Naive thymus-derived CD8-positive, alpha-beta T cell (primary cell): ENCODE results near the gene MYOM3. TPM values are rescaled to one million over a fixed set of nuclear protein-coding genes. Genes with fewer than 3 reads are reported as not detected.

Experiments used
- ATAC-seq, 2 donors: fragments of 150-1000 bp; cut with Tn5 transposase in 1 of 2; sonication (Bioruptor Pico), chemical (Tn5 transposase) in 1 of 2; 1 replicate in 1 of 2; 2 replicates in 1 of 2; pipeline ENCODE4 v1.10.0; 2021; ENCODE audit warnings: mild to moderate bottlenecking in 2 of 2, moderate library complexity in 2 of 2
- POLR2A ChIA-PET: fragments of 350-600 bp; sonication (Branson Sonifier 250); formaldehyde crosslinking; loops from one replicate; lab custom pipeline; 2021; ENCODE audit warnings: antibody characterized with exemption; lab: Charles Lee
- DNase-seq, 10 donors: peaks; one replicate each; pipeline versions ENCODE4 v3.0.0 to v3.0.0-alpha.2; 2020 to 2022
- H3K27ac Mint-ChIP-seq, 10 donors: one replicate each; pipeline ENCODE4 v1.8.0; 2020 to 2022; ENCODE audit warnings: mild to moderate bottlenecking in 10 of 10, mixed read lengths in 10 of 10, moderate library complexity in 4 of 10, inconsistent platforms in 1 of 10
- H3K27me3 Mint-ChIP-seq, 5 donors: one replicate each; pipeline ENCODE4 v1.8.0; 2021 to 2022; ENCODE audit warnings: mixed read lengths in 5 of 5
- H3K36me3 Mint-ChIP-seq, 3 donors: one replicate each; pipeline ENCODE4 v1.8.0; 2020 to 2022; ENCODE audit warnings: mixed read lengths in 3 of 3, mild to moderate bottlenecking in 2 of 3, inconsistent platforms in 1 of 3
- H3K4me1 Mint-ChIP-seq, 4 donors: one replicate each; pipeline ENCODE4 v1.8.0; 2021 to 2022; ENCODE audit warnings: mixed read lengths in 4 of 4
- H3K4me3 Mint-ChIP-seq, 10 donors: one replicate each; pipeline ENCODE4 v1.8.0; 2020 to 2022; ENCODE audit warnings: mild to moderate bottlenecking in 10 of 10, mixed read lengths in 10 of 10, moderate library complexity in 6 of 10, inconsistent platforms in 1 of 10
- H3K9me3 Mint-ChIP-seq, 9 donors: one replicate each; pipeline ENCODE4 v1.8.0; 2020 to 2022; ENCODE audit warnings: mixed read lengths in 9 of 9, mild to moderate bottlenecking in 3 of 9, inconsistent platforms in 1 of 9, moderate library complexity in 1 of 9
- polyA plus RNA-seq, 3 donors: library from polyadenylated mRNA; unstranded; fragments of 300-500 nt; fragmentation: Illumina TruSeq; gene quantifications; one replicate each; pipeline ENCODE4 v1.2.3, GENCODE V29; 2021
- total RNA-seq, 8 experiments: library from RNA in 2 of 8; stranded (reverse) in 2 of 8; gene quantifications; one replicate each; pipeline ENCODE4 v1.2.3 and lab custom pipeline; 2021 to 2026

The MYOM3 gene
- total and polyA plus RNA-seq, 5 experiments from 2014 or later: not detected

DNA sequence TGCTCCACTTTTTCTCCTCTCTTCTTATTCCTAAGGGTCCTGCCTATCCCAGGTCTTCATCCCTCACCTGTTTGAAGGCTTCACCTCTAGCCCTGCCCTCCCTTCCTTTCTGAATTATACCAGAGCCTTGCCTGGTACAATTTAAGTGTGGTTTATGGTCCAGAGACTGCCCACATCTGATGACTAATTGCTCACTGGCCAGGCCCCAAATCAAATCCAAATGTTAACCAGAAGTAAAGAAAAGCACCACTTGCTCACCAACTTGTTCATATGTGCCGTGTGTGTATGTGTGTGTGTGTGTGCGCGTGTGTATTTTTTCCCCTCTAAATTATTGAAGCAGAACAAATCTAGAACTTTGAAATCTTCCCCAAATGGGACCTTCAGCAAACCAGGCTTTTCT, 26.4 kb downstream of the MYOM3 start:
- no peak for DNase-seq
- H3K27ac Mint-ChIP-seq: no peak overlapping the region
- POLR2A ChIA-PET: no interaction called here
- H3K4me1 Mint-ChIP-seq: no peaks in the 10 kb centered on the region
- peaks cover 0 to 14% (median 4%) of the 10 kb centered on the region in 5 donors for H3K27me3 Mint-ChIP-seq
- no peaks in the 10 kb centered on the region for H3K36me3 Mint-ChIP-seq
- no peak overlapping the region for H3K4me3 Mint-ChIP-seq
- ATAC-seq: no peak
- no peaks in the 10 kb centered on the region for H3K9me3 Mint-ChIP-seq

DNA sequence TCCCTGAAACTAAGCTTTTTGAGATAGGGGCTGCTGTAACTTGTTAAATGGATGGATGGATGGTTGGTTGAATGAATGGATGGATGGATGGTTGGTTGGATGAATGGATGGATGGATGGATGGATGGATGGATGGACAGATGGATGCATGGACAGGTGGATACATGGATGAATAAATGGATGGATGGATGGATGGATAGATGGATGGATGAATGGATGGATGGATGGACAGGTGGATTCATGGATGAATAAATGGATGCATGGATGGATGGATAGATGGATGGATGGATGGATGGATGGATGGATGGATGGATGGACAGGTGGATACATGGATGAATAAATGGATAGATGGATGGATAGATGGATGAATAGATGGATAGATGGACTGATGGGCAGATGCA, 26.9 kb downstream of the MYOM3 start:
- no peaks in the 10 kb centered on the region for H3K4me1 Mint-ChIP-seq
- POLR2A ChIA-PET: no interaction called here
- H3K4me3 Mint-ChIP-seq: no peak overlapping the region
- H3K27ac Mint-ChIP-seq: no peak overlapping the region
- H3K9me3 Mint-ChIP-seq: no peaks in the 10 kb centered on the region
- DNase-seq (no peak), ATAC-seq (no peak)
- peaks cover 0 to 14% (median 4%) of the 10 kb centered on the region in 5 donors for H3K27me3 Mint-ChIP-seq
- no peaks in the 10 kb centered on the region for H3K36me3 Mint-ChIP-seq

DNA sequence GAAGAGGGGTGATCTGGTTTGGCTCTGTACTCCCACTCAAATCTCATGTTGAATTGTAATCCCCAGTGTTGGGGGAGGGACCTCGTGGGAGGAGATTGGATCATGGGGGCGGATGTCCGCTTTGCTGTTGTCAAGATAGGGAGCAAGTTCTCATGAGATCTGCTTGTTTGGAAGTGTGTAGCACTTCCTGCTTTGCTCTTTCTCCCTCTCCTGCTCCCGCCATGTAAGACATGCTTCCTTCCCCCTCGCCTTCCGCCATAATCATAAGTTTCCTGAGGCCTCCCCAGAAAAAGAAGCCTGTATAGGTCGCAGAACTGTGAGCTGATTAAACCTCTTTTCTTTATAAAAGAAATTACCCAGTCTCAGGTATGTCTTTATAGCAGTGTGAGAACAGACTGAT, 27.9 kb downstream of the MYOM3 start:
- ATAC-seq: no peak

DNA sequence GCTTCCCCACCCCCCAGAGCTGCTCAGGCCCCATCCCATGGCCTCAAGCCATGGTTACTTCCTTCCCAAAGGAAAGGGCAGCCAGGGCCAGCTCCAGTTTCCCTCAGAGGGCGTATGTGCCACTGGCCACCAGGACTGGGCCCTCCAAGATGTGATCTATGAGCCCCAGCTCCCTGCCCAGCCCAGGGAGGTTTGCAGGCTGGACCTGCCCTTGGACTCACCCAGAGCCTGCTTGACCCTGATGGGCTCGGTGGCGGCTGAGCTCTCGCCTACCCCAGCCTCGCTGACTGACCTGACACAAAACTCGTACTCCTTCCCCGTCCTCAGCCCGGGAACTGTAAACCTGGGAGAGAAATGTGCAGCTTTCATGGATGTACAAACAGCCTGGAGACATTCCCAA, 29.6 kb downstream of the MYOM3 start:
- ATAC-seq: no peak
- peak overlapping the region in 1 of 10 donors; percentile 14 for H3K27ac Mint-ChIP-seq
- no peaks in the 10 kb centered on the region for H3K9me3 Mint-ChIP-seq
- H3K4me3 Mint-ChIP-seq: no peak overlapping the region
- no peaks in the 10 kb centered on the region for H3K36me3 Mint-ChIP-seq
- POLR2A ChIA-PET: no interaction called here
- H3K4me1 Mint-ChIP-seq: no peaks in the 10 kb centered on the region
- DNase-seq: no peak
- peaks cover 0 to 10% (median 1%) of the 10 kb centered on the region in 5 donors for H3K27me3 Mint-ChIP-seq

More for the DNA sequence above, 27.9 kb downstream of the MYOM3 start:
- Mint-ChIP-seq H3K9me3 (no peaks in the 10 kb centered on the region), H3K4me3 (no peak overlapping the region), H3K36me3 (no peaks in the 10 kb centered on the region), H3K4me1 (no peaks in the 10 kb centered on the region), H3K27me3 (peaks cover 0 to 14% (median 4%) of the 10 kb centered on the region in 5 donors), H3K27ac (no peak overlapping the region)
- DNase-seq: no peak
- POLR2A ChIA-PET: no interaction called here

DNA sequence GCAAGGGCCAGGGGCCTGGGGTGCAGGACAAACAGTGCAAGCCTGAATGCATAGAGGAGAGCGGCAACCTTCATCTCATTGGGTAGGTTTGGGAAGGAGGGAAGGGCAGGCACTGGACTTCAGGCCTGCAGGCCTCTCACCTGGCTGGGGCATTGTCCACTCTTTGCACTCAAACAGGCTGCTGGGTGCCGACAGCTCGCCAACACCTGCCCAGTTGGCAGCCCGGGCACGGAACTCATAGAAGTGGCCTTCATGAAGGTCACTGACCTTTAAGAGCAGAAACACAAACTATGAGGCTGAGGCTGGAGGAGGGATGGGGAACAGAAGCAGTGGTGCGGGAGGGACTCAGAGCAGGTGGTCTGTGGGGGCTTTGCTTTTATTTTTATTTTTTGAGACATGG, 30.7 kb downstream of the MYOM3 start:
- Mint-ChIP-seq H3K36me3 (no peaks in the 10 kb centered on the region), H3K4me1 (no peaks in the 10 kb centered on the region), H3K27me3 (peaks cover 0 to 5% (median 4%) of the 10 kb centered on the region in 5 donors), H3K27ac (no peak overlapping the region), H3K9me3 (no peaks in the 10 kb centered on the region), H3K4me3 (no peak overlapping the region)
- no peak for DNase-seq
- POLR2A ChIA-PET: no interaction called here
- ATAC-seq: no peak

DNA sequence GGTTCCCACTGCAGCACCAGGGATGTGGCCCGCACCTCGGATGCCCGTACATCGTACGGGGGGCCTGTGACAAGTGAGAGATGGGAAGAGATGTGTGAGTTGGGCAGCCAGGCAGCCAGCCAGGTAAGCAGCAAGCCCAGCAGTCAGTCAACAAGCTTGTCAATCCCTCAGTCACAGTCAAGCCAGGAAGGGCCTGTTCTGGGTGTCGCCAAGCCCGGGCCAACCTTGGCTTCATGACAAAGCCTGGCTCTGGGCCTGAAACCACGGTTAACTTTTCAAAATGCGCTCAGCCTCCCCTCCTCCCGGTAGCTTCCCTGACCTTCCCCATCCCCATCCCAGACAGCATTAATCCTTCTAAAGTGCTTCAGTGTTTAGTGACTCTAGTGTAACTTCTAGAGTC, 31.8 kb downstream of the MYOM3 start:
- no peak for ATAC-seq
- POLR2A ChIA-PET: no interaction called here
- no peak overlapping the region for H3K4me3 Mint-ChIP-seq
- no peaks in the 10 kb centered on the region for H3K4me1 Mint-ChIP-seq
- H3K36me3 Mint-ChIP-seq: no peaks in the 10 kb centered on the region
- peaks cover 0 to 4% (median 1%) of the 10 kb centered on the region in 5 donors for H3K27me3 Mint-ChIP-seq
- no peak overlapping the region for H3K27ac Mint-ChIP-seq
- DNase-seq: no peak
- no peaks in the 10 kb centered on the region for H3K9me3 Mint-ChIP-seq

DNA sequence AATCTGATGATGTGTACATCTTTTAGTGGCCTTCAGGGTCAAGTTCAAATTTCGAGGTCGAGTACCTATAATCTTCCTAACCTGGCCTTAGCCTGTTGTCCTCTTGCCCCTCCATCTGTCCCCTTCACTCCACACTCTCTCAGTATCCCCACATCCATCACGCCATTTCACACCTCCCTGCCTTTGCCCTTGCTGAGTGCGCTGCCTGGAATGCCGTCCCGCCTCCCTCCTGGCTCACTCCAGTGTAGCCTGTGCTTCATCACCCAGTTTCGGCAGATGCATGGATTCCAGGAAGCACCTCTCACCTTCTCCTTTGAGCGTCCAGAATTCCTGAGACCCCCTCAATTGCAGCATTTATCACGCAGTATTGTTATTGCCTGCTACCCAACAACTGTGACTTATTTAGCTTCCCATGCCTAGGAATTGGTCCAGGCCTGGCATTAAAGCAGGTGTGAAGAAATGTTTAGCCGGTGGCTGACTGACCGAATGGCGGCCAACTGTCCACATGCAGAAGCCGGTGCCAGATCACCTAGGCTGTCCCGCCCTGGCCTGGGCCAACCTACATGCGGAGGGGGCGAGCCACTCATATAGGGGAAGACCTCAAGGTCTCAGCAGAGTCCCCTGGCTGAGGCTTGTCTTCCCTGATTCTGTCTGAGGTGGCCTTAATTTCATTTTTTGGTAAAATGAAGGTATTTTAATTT, 34.5 kb downstream of the MYOM3 start:
- ATAC-seq: no peak
- no peaks in the 10 kb centered on the region for H3K4me1 Mint-ChIP-seq
- H3K27me3 Mint-ChIP-seq: peaks cover 0 to 3% (median 0%) of the 10 kb centered on the region in 5 donors
- no peak for DNase-seq
- no peak overlapping the region for H3K4me3 Mint-ChIP-seq
- H3K9me3 Mint-ChIP-seq: no peaks in the 10 kb centered on the region
- POLR2A ChIA-PET: no interaction called here
- H3K36me3 Mint-ChIP-seq: no peaks in the 10 kb centered on the region
- no peak overlapping the region for H3K27ac Mint-ChIP-seq

DNA sequence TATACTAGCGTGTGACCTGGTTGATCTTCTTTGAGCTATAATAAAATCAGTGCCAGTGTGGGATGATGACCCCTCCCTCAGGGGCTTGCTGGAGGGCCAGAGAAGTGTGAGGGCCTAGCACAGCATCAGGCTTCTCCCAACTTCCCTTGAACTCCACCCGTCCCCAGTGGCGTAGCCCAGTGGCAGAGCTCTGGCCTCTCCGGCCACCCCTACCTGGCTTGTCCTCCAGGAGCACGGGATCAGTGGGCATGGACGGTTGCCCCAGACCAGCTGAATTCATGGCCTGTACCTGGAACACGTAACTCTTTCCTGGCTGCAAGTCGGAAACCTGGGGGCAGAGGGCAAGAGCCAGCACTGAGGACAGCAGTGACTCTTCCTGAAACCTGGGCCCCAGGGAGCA, 36.0 kb downstream of the MYOM3 start:
- ATAC-seq: no peak
- Mint-ChIP-seq H3K27me3 (peaks cover 0 to 6% (median 0%) of the 10 kb centered on the region in 5 donors), H3K4me3 (no peak overlapping the region)

DNA sequence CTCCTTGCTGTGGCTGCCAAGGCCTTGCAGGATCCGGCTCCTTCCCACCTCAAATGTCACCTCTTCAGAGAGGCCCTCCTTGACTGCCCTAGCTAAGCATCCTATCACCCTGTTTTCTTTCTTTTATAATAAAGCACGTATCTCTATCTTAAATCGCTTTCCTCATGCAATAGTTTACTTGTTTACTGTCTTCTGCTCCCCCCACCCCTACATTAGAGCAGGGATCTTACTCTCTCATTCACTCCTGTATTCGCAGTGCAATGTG, 36.4 kb downstream of the MYOM3 start:
- Mint-ChIP-seq H3K27ac (no peak overlapping the region), H3K36me3 (no peaks in the 10 kb centered on the region), H3K4me1 (peaks cover 0 to 3% (median 1%) of the 10 kb centered on the region in 4 donors), H3K27me3 (peaks cover 0 to 9% (median 0%) of the 10 kb centered on the region in 5 donors), H3K4me3 (no peak overlapping the region), H3K9me3 (no peaks in the 10 kb centered on the region)
- DNase-seq (no peak), ATAC-seq (no peak)
- POLR2A ChIA-PET: no interaction called here

More for the DNA sequence above, 36.0 kb downstream of the MYOM3 start:
- POLR2A ChIA-PET: no interaction called here
- no peak for DNase-seq
- H3K9me3 Mint-ChIP-seq: no peaks in the 10 kb centered on the region
- H3K4me1 Mint-ChIP-seq: peaks cover 0 to under 1% (median under 1%) of the 10 kb centered on the region in 4 donors
- H3K36me3 Mint-ChIP-seq: no peaks in the 10 kb centered on the region
- no peak overlapping the region for H3K27ac Mint-ChIP-seq

DNA sequence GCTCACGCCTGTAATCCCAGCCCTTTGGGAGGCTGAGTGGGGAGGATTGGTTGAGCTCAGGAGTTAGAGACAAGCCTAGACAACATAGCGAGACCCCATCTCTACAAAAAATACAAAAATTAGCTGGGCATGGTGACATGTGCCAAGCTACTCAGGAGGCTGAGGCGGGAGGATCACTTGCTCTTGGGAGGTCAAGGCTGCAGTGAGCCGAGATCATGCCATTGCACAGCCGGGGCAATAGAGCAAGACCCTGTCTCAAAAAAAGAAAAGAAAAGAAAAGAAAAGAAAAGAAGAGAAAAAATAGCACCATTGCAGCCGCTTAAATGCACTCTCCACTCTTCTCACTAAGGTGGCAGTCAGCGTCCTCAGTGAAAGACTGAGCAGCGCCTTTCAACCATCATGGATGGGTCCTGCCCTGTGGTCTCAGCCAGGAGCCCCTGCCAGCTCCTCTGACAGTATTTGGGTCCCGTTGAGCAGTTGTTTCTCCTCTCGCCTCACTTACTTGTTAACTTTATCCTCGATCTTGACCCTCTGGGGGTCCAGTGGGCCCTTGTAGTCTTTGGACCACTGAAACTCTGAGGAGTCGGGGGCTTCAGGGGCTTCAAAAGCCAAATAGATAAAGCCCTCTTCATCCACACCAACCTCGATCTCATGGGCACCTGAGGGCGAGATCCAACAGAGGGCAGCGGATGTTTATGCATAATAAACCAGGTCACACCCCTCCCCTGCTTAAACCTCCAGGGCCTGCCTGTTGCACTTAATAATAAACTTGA, 36.9 kb downstream of the MYOM3 start:
- H3K9me3 Mint-ChIP-seq: no peaks in the 10 kb centered on the region
- no peaks in the 10 kb centered on the region for H3K36me3 Mint-ChIP-seq
- no peak for DNase-seq
- POLR2A ChIA-PET: no interaction called here
- H3K27ac Mint-ChIP-seq: no peak overlapping the region
- H3K4me3 Mint-ChIP-seq: no peak overlapping the region
- H3K4me1 Mint-ChIP-seq: peaks cover 0 to 3% (median 1%) of the 10 kb centered on the region in 4 donors
- no peak for ATAC-seq
- peaks cover 0 to 9% (median 0%) of the 10 kb centered on the region in 5 donors for H3K27me3 Mint-ChIP-seq

DNA sequence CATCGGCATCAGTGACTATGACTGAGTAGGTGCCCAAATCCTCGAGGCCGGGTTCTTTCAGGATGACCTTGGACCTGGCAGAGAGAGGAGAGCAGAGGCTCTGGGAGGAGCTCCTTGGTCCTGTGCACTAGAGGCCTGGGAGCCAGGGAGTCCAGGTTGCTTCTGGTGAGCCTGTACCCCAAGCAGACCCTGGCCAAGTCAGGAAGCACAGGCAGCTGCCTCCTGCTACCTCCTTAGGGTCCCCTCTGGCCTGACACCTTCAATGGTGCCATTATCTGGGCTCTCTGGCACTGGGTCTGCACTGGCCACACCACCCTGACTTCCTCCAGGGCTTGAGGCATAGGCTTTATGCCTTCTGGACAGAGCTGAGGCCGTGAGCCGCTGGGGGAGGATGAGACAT, 37.7 kb downstream of the MYOM3 start:
- H3K9me3 Mint-ChIP-seq: no peaks in the 10 kb centered on the region
- H3K4me3 Mint-ChIP-seq: no peak overlapping the region
- peaks cover 0 to 3% (median 1%) of the 10 kb centered on the region in 4 donors for H3K4me1 Mint-ChIP-seq
- DNase-seq (no peak), ATAC-seq (no peak)
- H3K27me3 Mint-ChIP-seq: peaks cover 0 to 9% (median 0%) of the 10 kb centered on the region in 5 donors
- H3K27ac Mint-ChIP-seq: no peak overlapping the region
- no peaks in the 10 kb centered on the region for H3K36me3 Mint-ChIP-seq
- POLR2A ChIA-PET: no interaction called here

DNA sequence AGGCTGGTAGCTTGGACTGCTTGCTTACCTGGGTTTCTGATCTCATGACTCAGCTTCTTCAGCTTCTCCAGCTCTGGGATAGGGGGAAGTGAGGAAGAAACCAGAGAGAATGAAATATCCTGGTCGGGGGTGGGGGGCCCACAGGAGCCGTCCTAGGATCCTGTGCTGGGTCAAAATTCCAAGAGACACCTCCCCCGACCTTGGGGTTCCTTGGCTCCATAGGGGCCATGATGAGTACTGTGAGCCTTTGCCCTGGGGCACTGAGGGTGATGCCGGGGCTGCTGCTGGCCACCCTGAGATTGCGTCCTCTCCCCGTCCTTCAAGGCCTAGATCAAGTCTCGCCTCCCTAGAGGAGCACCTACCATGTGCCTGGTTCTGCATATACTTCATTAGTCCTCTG, 40.0 kb downstream of the MYOM3 start:
- H3K9me3 Mint-ChIP-seq: no peaks in the 10 kb centered on the region
- H3K4me3 Mint-ChIP-seq: no peak overlapping the region
- ATAC-seq (no peak), DNase-seq (no peak)
- peaks cover 0 to 3% (median 2%) of the 10 kb centered on the region in 4 donors for H3K4me1 Mint-ChIP-seq
- no peak overlapping the region for H3K27ac Mint-ChIP-seq
- H3K27me3 Mint-ChIP-seq: peaks cover 0 to 8% (median 0%) of the 10 kb centered on the region in 5 donors
- H3K36me3 Mint-ChIP-seq: no peaks in the 10 kb centered on the region
- POLR2A ChIA-PET: no interaction called here

DNA sequence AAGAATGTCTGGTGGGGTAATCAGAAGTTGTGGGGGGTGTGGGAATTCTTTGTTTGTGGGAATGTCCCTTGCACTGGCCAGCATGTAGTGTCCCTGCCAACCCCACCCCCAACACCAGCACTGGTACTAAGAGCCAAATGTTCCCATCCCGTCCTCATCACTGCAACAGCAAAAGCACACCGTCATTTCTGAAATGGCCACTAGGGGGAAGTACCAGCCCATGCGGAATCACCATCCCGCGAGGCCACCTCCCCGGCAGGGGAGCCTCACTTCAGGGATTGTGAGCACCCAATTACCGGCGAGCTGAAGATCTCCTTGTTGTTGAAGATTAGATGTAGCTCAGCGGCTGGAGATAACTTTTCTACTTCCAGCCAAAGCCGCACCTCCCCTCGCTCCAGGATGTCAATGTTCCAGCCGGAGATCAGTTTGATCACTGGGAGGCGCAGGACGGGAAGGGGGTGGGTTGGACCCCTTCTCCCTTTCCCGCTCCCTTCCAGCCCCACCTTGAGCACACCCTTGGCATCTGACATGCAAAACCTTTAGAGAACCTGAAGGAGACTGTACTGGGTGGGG, 41.0 kb downstream of the MYOM3 start:
- ATAC-seq (peak; percentile 93 to 97), DNase-seq (peak; percentile 48 to 82 (median 67))
- no peaks in the 10 kb centered on the region for H3K9me3 Mint-ChIP-seq
- no peaks in the 10 kb centered on the region for H3K36me3 Mint-ChIP-seq
- H3K27me3 Mint-ChIP-seq: peaks cover 0 to 8% (median 0%) of the 10 kb centered on the region in 5 donors
- POLR2A ChIA-PET: no interaction called here
- H3K4me3 Mint-ChIP-seq: peak overlapping the region in 1 of 10 donors; percentile 11
- peak overlapping the region in 1 of 10 donors; percentile 67 for H3K27ac Mint-ChIP-seq
- H3K4me1 Mint-ChIP-seq: peaks cover 0 to 3% (median 2%) of the 10 kb centered on the region in 4 donors
